Esophagus (tissue), 2 donors: ENCODE results near the gene RALGAPA2. TPM values are rescaled to one million over a fixed set of nuclear protein-coding genes. Genes with fewer than 3 reads are reported as not detected.

ENCODE experiments used
- H3K27ac ChIP-seq, 2 donors: one replicate each; pipeline ENCODE4 v1.5.1; 2013; ENCODE audit warnings: low read depth in 2 of 2, mild to moderate bottlenecking in 2 of 2, inconsistent platforms in 1 of 2, low read length in 1 of 2, moderate library complexity in 1 of 2
- H3K27me3 ChIP-seq, 2 donors: one replicate each; pipeline ENCODE4 v1.6.1; 2013; ENCODE audit warnings: low read length in 2 of 2, control low read depth in 1 of 2, mild to moderate bottlenecking in 1 of 2; ENCODE audit not compliant: insufficient read depth in 2 of 2, control insufficient read depth in 1 of 2
- H3K36me3 ChIP-seq, 2 donors: one replicate each; pipeline ENCODE4 v1.6.1; 2013; ENCODE audit warnings: low read length in 1 of 2; ENCODE audit not compliant: control insufficient read depth in 2 of 2, insufficient read depth in 2 of 2
- H3K4me1 ChIP-seq, 2 donors: one replicate each; pipeline ENCODE4 v1.6.1; 2013; ENCODE audit warnings: low read length in 1 of 2; ENCODE audit not compliant: control insufficient read depth in 2 of 2, insufficient read depth in 2 of 2
- H3K4me3 ChIP-seq, 2 donors: one replicate each; pipeline ENCODE4 v1.5.1; 2013; ENCODE audit warnings: low read length in 2 of 2, mild to moderate bottlenecking in 2 of 2, low read depth in 1 of 2, moderate library complexity in 1 of 2
- H3K9me3 ChIP-seq, 2 donors: one replicate each; pipeline ENCODE4 v1.6.1; 2013; ENCODE audit warnings: mild to moderate bottlenecking in 2 of 2, low read depth in 1 of 2, low read length in 1 of 2, moderate library complexity in 1 of 2; ENCODE audit not compliant: control insufficient read depth in 2 of 2, insufficient read depth in 1 of 2
- WGBS, 2 donors: extraction: QIAGEN DNeasy Blood & Tissue Kit; methylation state at CpG; one replicate each; pipeline ENCODE4 v1.1.7; 2013; 5-methylcytosine and 5-hydroxymethylcytosine counted together
- polyA plus RNA-seq, 2 donors: library from polyadenylated mRNA; stranded (reverse); fragments of 200-250 nt; gene quantifications; one replicate each; pipeline ENCODE4 v1.2.3, GENCODE V29; 2013
- donor health status: healthy with polysubstance abuse.
- donor health status: Bipolar disorder and iron deficiency.

The RALGAPA2 gene
- polyA plus RNA-seq, 2 donors: 3.5 to 3.7 TPM

- Histone ChIP-seq H3K4me3 (no peak overlapping the region), H3K9me3 (no peaks in the 10 kb centered on the region), H3K4me1 (no peaks in the 10 kb centered on the region), H3K36me3 (peaks cover 7 to 11% of the 10 kb centered on the region in 2 donors), H3K27ac (no peak overlapping the region), H3K27me3 (no peaks in the 10 kb centered on the region)
- 81 to 83% methylated on average over 2 of the region's 2 CpGs for WGBS, 2 donors
Measured at GRCh38 chr20:20505554-20505953, 206.9 kb downstream of the RALGAPA2 start.

GRCh38 chr20:20503777-20504530 lies 208.5 kb downstream of the RALGAPA2 start:
- Histone ChIP-seq H3K4me1 (no peaks in the 10 kb centered on the region), H3K9me3 (no peaks in the 10 kb centered on the region), H3K36me3 (peaks cover 6 to 14% of the 10 kb centered on the region in 2 donors), H3K27ac (no peak overlapping the region), H3K27me3 (no peaks in the 10 kb centered on the region), H3K4me3 (no peak overlapping the region)
- WGBS, 2 donors: 85 to 88% methylated on average over 7 of the region's 7 CpGs

- Histone ChIP-seq H3K27ac (no peak overlapping the region), H3K36me3 (peaks cover 14 to 17% of the 10 kb centered on the region in 2 donors)
Measured at GRCh38 chr20:20501128-20501527, 211.3 kb downstream of the RALGAPA2 start.

GRCh38 chr20:20500312-20500711 lies 212.1 kb downstream of the RALGAPA2 start:
- H3K27me3 ChIP-seq: no peaks in the 10 kb centered on the region
- 87 to 89% methylated on average over 1 of the region's 1 CpG for WGBS, 2 donors
- H3K4me3 ChIP-seq: no peak overlapping the region
- no peaks in the 10 kb centered on the region for H3K9me3 ChIP-seq
- no peaks in the 10 kb centered on the region for H3K4me1 ChIP-seq
- H3K36me3 ChIP-seq: peaks cover 14 to 17% of the 10 kb centered on the region in 2 donors
- no peak overlapping the region for H3K27ac ChIP-seq

More at GRCh38 chr20:20501128-20501527, 211.3 kb downstream of the RALGAPA2 start:
- H3K4me3 ChIP-seq: no peak overlapping the region
- H3K9me3 ChIP-seq: no peaks in the 10 kb centered on the region
- no peaks in the 10 kb centered on the region for H3K4me1 ChIP-seq
- WGBS, 2 donors: 77 to 92% methylated on average over 2 of the region's 2 CpGs
- no peaks in the 10 kb centered on the region for H3K27me3 ChIP-seq

- H3K36me3 ChIP-seq: peaks cover 14 to 21% of the 10 kb centered on the region in 2 donors
- no peak overlapping the region for H3K4me3 ChIP-seq
- no peaks in the 10 kb centered on the region for H3K27me3 ChIP-seq
- no peaks in the 10 kb centered on the region for H3K9me3 ChIP-seq
- no peaks in the 10 kb centered on the region for H3K4me1 ChIP-seq
- no peak overlapping the region for H3K27ac ChIP-seq
- WGBS, 2 donors: 89 to 94% methylated on average over 5 of the region's 5 CpGs
Measured at GRCh38 chr20:20499439-20499838, 213.0 kb downstream of the RALGAPA2 start.

GRCh38 chr20:20498076-20498861 lies 214.2 kb downstream of the RALGAPA2 start:
- 39 to 57% methylated on average over 11 of the region's 11 CpGs for WGBS, 2 donors

GRCh38 chr20:20497242-20497978 lies 215.0 kb downstream of the RALGAPA2 start:
- Histone ChIP-seq H3K4me1 (no peaks in the 10 kb centered on the region), H3K4me3 (no peak overlapping the region), H3K9me3 (no peaks in the 10 kb centered on the region), H3K27ac (no peak overlapping the region), H3K36me3 (peaks cover 9 to 18% of the 10 kb centered on the region in 2 donors), H3K27me3 (no peaks in the 10 kb centered on the region)
- 82 to 85% methylated on average over 8 of the region's 8 CpGs for WGBS, 2 donors

More at GRCh38 chr20:20498076-20498861, 214.2 kb downstream of the RALGAPA2 start:
- Histone ChIP-seq H3K4me1 (no peaks in the 10 kb centered on the region), H3K36me3 (peaks cover 14 to 23% of the 10 kb centered on the region in 2 donors), H3K4me3 (no peak overlapping the region), H3K27me3 (no peaks in the 10 kb centered on the region), H3K27ac (no peak overlapping the region), H3K9me3 (no peaks in the 10 kb centered on the region)

GRCh38 chr20:20495729-20496503 lies 216.5 kb downstream of the RALGAPA2 start:
- Histone ChIP-seq H3K9me3 (no peaks in the 10 kb centered on the region), H3K27me3 (no peaks in the 10 kb centered on the region)
- 89% methylated on average over 9 of the region's 9 CpGs for WGBS, 2 donors

GRCh38 chr20:20493701-20494100 lies 218.7 kb downstream of the RALGAPA2 start:
- H3K27me3 ChIP-seq: no peaks in the 10 kb centered on the region
- whole genome bisulfite sequencing, 2 donors: 97 to 98% methylated on average over 2 of the region's 2 CpGs
- H3K9me3 ChIP-seq: no peaks in the 10 kb centered on the region
- peaks cover 8 to 14% of the 10 kb centered on the region in 2 donors for H3K36me3 ChIP-seq
- H3K4me1 ChIP-seq: no peaks in the 10 kb centered on the region
- H3K4me3 ChIP-seq: no peak overlapping the region
- H3K27ac ChIP-seq: no peak overlapping the region

More at GRCh38 chr20:20495729-20496503, 216.5 kb downstream of the RALGAPA2 start:
- Histone ChIP-seq H3K27ac (no peak overlapping the region), H3K4me3 (no peak overlapping the region), H3K4me1 (no peaks in the 10 kb centered on the region), H3K36me3 (peaks cover 8 to 15% of the 10 kb centered on the region in 2 donors)
